Mammary epithelial cell (primary cell): ENCODE measurements around the gene UBLCP1.

Source experiments
- EZH2 ChIP-seq: IDR thresholded peaks from 2 replicates; pipeline ENCODE4 v1.6.1; 2012; ENCODE audit warnings: low read length, inconsistent platforms, borderline replicate concordance
- TF ChIP-seq, protein P1 (sequence below), 2 donors: IDR thresholded peaks in 1 of 2; conservative IDR thresholded peaks in 1 of 2; 2 replicates each; pipeline ENCODE4 v1.5.1; 2011 to 2012; ENCODE audit warnings: inconsistent platforms in 2 of 2, low read length in 2 of 2, mild to moderate bottlenecking in 2 of 2, control low read depth in 1 of 2, low read depth in 1 of 2; ENCODE audit not compliant: insufficient read depth in 1 of 2; ENCODE audit errors: extremely low read depth in 1 of 2

DNA sequence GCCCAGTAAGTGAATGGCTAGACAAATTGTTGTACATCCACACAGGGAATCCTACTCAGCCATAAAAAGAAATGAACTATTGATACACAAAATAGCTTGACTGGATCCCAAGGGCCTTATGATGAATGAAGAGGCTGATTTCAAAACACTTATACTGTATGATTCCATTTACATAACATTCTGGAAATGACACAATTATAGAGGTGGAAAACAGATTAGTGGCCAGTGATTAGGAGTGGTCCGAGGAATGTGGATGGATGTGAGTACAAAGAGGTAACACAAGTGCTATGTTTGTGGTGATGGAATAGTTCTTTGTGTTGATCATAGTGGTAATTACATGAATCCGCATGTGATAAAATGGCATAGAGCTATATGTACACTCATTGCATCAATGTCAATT, 4.7 kb upstream of the UBLCP1 start:
- TF ChIP-seq, protein P1, sequence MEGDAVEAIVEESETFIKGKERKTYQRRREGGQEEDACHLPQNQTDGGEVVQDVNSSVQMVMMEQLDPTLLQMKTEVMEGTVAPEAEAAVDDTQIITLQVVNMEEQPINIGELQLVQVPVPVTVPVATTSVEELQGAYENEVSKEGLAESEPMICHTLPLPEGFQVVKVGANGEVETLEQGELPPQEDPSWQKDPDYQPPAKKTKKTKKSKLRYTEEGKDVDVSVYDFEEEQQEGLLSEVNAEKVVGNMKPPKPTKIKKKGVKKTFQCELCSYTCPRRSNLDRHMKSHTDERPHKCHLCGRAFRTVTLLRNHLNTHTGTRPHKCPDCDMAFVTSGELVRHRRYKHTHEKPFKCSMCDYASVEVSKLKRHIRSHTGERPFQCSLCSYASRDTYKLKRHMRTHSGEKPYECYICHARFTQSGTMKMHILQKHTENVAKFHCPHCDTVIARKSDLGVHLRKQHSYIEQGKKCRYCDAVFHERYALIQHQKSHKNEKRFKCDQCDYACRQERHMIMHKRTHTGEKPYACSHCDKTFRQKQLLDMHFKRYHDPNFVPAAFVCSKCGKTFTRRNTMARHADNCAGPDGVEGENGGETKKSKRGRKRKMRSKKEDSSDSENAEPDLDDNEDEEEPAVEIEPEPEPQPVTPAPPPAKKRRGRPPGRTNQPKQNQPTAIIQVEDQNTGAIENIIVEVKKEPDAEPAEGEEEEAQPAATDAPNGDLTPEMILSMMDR (conservative IDR thresholded peaks at IDR 0.05 in 1 of 2, IDR thresholded peaks at IDR 0.05 in 1 of 2; ENCODE audit: extremely low read depth in 1 of 2, insufficient read depth in 1 of 2, low read depth in 1 of 2, low read length in 2 of 2): no peak
- no peak for TF ChIP-seq EZH2
